Measurements from ENCODE around the gene TMEM19.

- TF ChIP-seq CTCF (IDR thresholded peaks at IDR 0.05) (no peak), POLR2A (IDR thresholded peaks at IDR 0.05) (no peak)
Measured at GRCh38 chr12:71693126-71693525, 7.2 kb downstream of the TMEM19 start.
